ENCODE results near the gene MARCHF5. TPM values are rescaled to one million over a fixed set of nuclear protein-coding genes. Genes with fewer than 3 reads are reported as not detected.

MARCHF5 gene
- total and polyA plus RNA-seq, 2 of the 8 experiments (the other 6 are each of a cell fraction or from before 2014, with no cell fraction given), result 8.7 to 26.8 TPM

DNA sequence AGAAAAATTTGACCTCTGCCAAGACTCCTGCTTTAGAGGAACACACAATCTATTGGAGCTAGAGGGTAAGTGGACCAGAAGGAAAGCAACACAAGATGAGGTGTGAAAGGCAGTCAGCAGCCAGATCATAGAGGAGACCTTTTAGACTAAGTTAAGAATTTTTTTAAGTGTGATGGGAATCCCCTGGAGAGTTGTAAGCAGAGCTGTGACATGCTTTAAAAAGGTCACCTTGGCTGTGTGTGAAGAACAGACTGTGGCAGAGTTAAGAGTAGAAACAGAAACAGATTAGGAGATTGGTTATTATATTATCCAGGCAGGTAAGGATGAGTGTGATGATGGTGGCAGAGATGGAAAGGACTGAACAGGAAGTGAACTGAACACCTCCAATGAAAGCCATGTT lies 23.6 kb upstream of the MARCHF5 start:
- Histone ChIP-seq H2BK120ac (replicated peaks; ENCODE audit: low read depth, low read length) (no peak overlapping the region), H3K36me3 (ENCODE audit: control insufficient read depth in 2 of 4, insufficient read depth in 4 of 4, low read length in 3 of 4) (no peaks in the 10 kb centered on the region), H4K91ac (replicated peaks; ENCODE audit: insufficient read length, low read length) (no peak overlapping the region), H3K9ac (replicated peaks in 1 of 4; ENCODE audit: extremely low read depth in 1 of 4, low read depth in 3 of 4, low read length in 3 of 4) (no peak overlapping the region), H2AFZ (ENCODE audit: low read length) (no peak overlapping the region), H4K20me1 (replicated peaks in 1 of 2; ENCODE audit: control insufficient read depth in 1 of 2, insufficient read depth in 2 of 2, low read length in 2 of 2) (no peaks in the 10 kb centered on the region), H3K27me3 (replicated peaks in 1 of 4; ENCODE audit: control insufficient read depth in 3 of 4, extremely low read depth in 1 of 4, insufficient read depth in 3 of 4, low read length in 3 of 4) (no peaks in the 10 kb centered on the region), H3K18ac (ENCODE audit: extremely low read depth, low read length) (no peak overlapping the region), H2AK5ac (ENCODE audit: low read depth, low read length) (no peak overlapping the region), H2BK20ac (ENCODE audit: low read length) (no peak overlapping the region), H3K4me2 (ENCODE audit: insufficient read depth in 1 of 2, low read depth in 2 of 2, low read length in 2 of 2) (no peak overlapping the region), H3K4me3 (ENCODE audit: extremely low read depth in 1 of 4, insufficient read depth in 2 of 4, low read depth in 3 of 4, low read length in 4 of 4) (no peak overlapping the region), H3K4ac (replicated peaks; ENCODE audit: insufficient read length, low read depth, low read length) (no peak overlapping the region), H3K23me2 (ENCODE audit: low read depth, low read length) (no peaks in the 10 kb centered on the region), H3K4me1 (replicated peaks in 1 of 4; ENCODE audit: control insufficient read depth in 3 of 4, insufficient read depth in 4 of 4, low read length in 3 of 4) (no peaks in the 10 kb centered on the region), H4K5ac (ENCODE audit: insufficient read length, low read depth, low read length) (no peak overlapping the region), H3K9me3 (ENCODE audit: insufficient read depth in 2 of 2, low read depth in 1 of 2, low read length in 1 of 2) (no peaks in the 10 kb centered on the region; a peak in 1 of 4 replicates), H3K14ac (ENCODE audit: insufficient read length) (no peak overlapping the region), H3K27ac (ENCODE audit: low read depth, low read length) (no peak overlapping the region), H2BK12ac (ENCODE audit: low read depth, low read length) (no peak overlapping the region), H3K56ac (replicated peaks; ENCODE audit: insufficient read length, low read depth, low read length) (no peak overlapping the region), H2BK15ac (ENCODE audit: low read length) (no peak overlapping the region), H4K8ac (ENCODE audit: extremely low read depth, insufficient read depth, low read length) (no peak overlapping the region), H2BK5ac (ENCODE audit: low read depth, low read length) (no peak overlapping the region), H3K23ac (ENCODE audit: insufficient read length) (no peak overlapping the region), H3K79me1 (ENCODE audit: low read depth, low read length) (no peaks in the 10 kb centered on the region), H3K79me2 (ENCODE audit: control insufficient read depth in 1 of 2, insufficient read depth in 2 of 2, low read length in 2 of 2) (no peaks in the 10 kb centered on the region)
- CTCF ChIA-PET (ENCODE audit: partially characterized antibody), result interaction anchor here (0.7 to 1.3 kb wide), 4 partner anchors 17 to 212 kb away, joined by 3 to 5 read pairs (median 3); no protein-coding TSS in a partner anchor
- no peak for TF ChIP-seq EP300 (IDR thresholded peaks at IDR 0.05; ENCODE audit: borderline replicate concordance in 1 of 2, low read depth in 2 of 2, low read length in 2 of 2)
- no peak for TF ChIP-seq HDAC2 (IDR thresholded peaks at IDR 0.05; ENCODE audit: borderline replicate concordance in 1 of 2, low read depth in 2 of 2, low read length in 2 of 2)
- TF ChIP-seq SP4 (IDR thresholded peaks at IDR 0.05; ENCODE audit: low read length), result no peak
- TF ChIP-seq NANOG (IDR thresholded peaks at IDR 0.05; ENCODE audit: insufficient read depth, low read depth, low read length, poor library complexity, severe bottlenecking), result no peak
- no peak for TF ChIP-seq MAFK (IDR thresholded peaks at IDR 0.05; ENCODE audit: low read depth, low read length)
- POLR2A ChIA-PET (ENCODE audit: partially characterized antibody), result interaction anchor here (0.9 kb wide), 1 partner anchor 8 kb away, joined by 4 read pairs; no protein-coding TSS in a partner anchor
- no peak for FAIRE-seq
- no peak for DNase-seq (ENCODE audit: low read depth in 1 of 2, low spot score in 2 of 2)

Measured in H1 (cell line).